Skin epidermis (tissue), 12 donors: ENCODE data around the gene ANKRD28.
A peak's percentile ranks its signal among the peaks of the same experiment; 100 is the strongest.

Experiments used
- H3K27ac ChIP-seq, 21 experiments: fragments of 200-600 bp; sonication (generic) in 11 of 21; one replicate each; pipeline ENCODE4 v1.5.0; 2020; ENCODE audit warnings: mild to moderate bottlenecking in 3 of 21, inconsistent platforms in 2 of 21, moderate library complexity in 2 of 21
- H3K4me3 ChIP-seq, 7 experiments: fragments of 200-600 bp; sonication (generic) in 2 of 7; one replicate each; pipeline ENCODE4 v1.5.0; 2020; ENCODE audit warnings: inconsistent platforms in 2 of 7, mild to moderate bottlenecking in 2 of 7, moderate library complexity in 1 of 7

ANKRD28 gene

DNA sequence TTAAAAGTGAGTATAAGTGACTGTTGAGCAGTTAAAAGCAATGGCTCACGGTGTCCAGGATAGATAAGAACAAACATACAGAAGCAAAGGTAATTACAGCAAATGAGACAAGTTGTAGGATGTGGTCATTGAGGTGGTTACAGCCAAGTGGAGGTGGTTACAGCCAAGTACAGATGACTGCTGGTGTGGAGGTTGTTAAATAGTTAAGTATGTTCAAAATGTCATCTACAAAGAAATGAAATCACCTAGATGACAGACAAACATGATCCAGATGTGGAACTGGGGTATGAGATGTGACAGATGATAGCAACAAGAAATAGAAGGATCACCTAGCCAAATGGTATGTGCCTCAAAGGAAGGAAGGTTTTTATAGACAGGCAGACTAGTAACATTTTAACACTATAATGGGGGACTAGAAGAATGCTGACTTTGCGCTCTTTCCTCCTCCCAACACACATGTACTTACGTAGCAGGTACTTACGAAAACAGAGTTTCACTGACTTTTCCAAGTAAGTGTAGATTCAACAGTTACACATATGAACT, 6.8 kb upstream of the ANKRD28 start:
- Histone ChIP-seq H3K27ac (peak overlapping the region in 4 of 21 experiments; percentile 31 to 64 (median 42)), H3K4me3 (no peak overlapping the region)

DNA sequence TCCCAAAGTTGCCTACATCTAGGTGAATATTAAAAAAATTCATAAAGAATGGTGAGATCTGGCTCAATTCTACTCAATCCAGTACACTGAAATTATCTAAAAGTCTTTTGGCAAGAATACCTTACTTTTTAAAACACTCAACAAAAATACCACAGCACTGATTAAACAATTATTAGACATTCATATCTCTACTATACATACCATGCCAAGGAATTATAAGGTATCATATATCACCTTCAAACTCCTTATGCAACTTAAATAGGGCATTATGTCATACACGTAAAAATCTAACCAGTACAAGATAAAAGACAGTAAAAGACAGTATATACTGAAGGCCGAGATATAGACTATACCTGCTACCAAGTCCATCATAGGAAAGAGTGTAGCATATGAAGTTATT, 6.1 kb upstream of the ANKRD28 start:
- H3K4me3 ChIP-seq: no peak overlapping the region

DNA sequence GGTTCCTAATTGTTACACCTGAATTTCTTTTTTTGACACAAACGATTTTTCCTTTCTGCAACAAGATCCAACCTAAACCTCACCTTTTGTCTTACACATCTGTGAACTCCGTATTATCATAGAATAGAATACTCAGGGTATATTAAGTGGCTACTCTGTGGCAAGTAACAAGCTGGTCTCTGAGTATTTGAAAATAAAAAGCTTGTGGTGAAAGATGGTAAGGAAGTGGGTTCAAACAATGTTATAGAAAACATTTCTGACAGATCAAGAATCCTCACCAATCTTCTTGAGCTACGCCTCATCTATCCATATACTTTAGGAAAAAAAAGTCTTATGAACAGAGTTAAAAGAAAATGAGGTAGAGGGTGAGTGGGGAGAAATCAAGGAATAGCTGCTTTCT, 3.5 kb upstream of the ANKRD28 start:
- no peak overlapping the region for H3K4me3 ChIP-seq
- H3K27ac ChIP-seq: peak overlapping the region in 2 of 21 experiments; percentile 12 to 33

More for the DNA sequence above, 6.1 kb upstream of the ANKRD28 start:
- no peak overlapping the region for H3K27ac ChIP-seq

DNA sequence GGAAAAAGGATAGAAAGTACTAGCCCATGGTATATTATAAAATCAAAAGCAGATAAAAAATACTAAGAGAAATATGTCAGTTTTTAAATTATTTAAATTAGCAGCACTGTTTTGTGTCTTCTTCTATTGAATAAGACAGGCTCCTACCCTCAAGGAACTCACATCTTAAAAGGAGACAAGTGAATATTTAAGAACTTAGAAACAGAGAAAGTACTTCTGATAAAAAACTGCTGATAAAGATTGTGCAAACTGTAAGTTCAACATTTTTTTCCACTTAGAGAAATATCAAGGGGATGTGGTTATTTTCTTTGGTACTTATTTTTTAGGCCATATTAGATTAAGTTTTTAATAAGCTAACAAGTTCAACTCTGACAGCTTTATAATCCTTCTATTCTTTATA, 3.0 kb upstream of the ANKRD28 start:
- no peak overlapping the region for H3K4me3 ChIP-seq
- H3K27ac ChIP-seq: peak overlapping the region in 6 of 21 experiments; percentile 8 to 74 (median 51)

DNA sequence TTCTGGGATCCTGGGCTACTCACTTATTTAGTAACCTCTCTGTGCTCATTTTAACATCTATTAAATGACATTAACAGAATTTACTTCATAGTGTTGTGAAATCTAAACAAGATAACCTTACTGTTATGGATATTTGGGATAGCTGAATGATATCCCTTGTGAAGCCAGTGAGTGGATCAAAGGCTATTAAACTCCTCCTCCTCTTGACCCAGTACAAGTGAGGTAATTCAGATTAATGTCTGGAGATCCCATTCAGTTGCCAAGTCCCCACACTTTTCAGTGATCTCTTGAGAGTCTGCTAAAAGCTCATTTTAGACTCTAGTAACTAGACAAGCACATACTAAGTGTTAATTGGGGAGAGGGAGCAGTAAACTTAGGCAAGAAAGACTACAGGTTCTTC, 2.5 kb upstream of the ANKRD28 start:
- H3K4me3 ChIP-seq: no peak overlapping the region
- peak overlapping the region in 6 of 21 experiments; percentile 8 to 74 (median 51) for H3K27ac ChIP-seq

DNA sequence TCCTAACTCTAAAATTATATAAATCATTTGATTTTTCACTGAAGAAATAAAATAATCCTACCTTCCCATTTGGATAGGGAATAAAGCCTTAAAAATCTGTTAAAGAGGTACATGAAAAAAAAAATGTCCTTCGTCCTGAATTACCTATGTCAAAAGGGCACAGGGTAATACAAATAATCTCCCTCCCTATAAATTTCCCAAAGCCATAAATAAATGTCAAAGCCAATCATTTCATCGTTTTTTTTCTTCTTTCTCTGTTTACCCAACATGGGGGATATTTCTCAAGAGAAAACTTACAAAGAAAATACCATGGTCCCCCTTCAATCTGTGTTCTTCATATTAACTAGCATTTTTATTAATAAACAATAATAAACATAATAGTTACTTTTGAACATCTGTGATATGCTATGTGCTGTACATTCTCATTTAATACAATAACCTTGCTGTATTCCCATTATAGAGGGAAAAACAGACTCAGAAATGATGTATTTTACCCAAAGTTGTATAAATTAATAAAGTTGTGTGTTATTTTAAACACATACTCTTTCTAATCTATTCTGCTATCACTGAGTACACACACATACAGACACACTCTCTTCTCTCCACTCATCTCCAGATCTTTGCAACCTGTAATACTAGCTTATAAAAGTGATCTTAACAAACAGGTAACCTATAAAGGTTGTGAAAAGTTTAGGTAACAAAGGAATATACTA, 910 bp upstream of the ANKRD28 start:
- Histone ChIP-seq H3K4me3 (no peak overlapping the region), H3K27ac (peak overlapping the region in 10 of 21 experiments; percentile 74 to 89 (median 86))

DNA sequence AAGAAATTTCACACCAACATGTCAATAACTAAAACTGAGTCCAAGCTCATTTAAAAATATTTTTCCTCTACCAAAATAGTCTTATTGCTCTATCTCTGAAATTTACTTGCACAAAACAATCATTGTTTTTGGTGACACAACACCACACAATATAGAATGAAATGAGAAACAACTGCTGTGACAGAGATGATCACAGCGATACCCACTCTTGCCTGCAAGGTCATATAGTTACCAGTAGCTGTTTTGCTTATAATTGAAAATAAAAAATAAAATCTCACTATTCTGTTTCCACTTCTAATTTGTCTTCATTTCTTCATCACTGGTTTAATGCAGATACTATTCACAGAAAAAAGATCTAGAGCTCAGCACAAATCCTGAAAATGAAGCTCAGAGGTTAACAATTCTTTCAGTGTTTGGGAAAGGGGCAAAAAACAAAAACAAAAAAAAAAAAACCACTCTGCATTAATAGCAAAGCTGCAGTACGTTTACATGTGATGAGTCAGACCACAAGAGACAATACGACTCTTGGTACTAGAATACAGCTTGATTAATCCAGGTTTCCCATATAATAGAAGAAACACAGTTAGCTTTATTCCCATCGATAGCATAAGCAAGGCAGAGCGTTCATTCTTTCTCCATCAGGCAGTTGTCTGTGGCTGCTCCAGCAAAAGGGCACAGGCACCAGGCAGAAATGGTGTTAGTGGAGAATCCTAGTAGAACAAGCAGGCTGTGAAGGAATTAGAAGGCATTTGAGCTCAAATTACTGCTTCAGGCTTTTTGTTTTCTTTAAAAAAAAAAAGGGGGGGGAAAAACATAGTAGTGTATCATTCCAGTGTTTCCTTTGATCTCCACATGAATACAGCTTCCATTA, 773 bp downstream of the ANKRD28 start:
- Histone ChIP-seq H3K27ac (peak overlapping the region; percentile 20 to 89 (median 76)), H3K4me3 (peak overlapping the region; percentile 21 to 38 (median 26))

DNA sequence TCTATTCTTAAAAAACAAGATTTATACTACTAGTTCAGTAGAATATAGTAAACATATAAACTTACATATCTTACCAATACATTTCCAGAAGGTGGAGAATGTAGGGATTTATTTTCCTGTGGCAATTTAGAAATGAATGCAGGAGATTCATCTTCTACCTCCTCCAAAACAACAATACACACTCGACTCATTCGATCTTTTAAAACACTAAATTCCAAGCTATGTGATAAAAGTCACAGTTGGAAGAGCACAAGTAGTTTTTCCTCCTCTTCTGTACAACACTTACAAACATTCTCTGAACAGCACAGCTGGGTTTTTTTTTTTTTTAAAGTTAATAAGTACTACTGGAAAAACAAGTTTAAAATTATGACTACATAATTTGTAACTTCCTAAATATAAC, 1.4 kb downstream of the ANKRD28 start:
- H3K27ac ChIP-seq: peak overlapping the region in 19 of 21 experiments; percentile 50 to 89 (median 77)
- H3K4me3 ChIP-seq: peak overlapping the region; percentile 21 to 38 (median 26)

DNA sequence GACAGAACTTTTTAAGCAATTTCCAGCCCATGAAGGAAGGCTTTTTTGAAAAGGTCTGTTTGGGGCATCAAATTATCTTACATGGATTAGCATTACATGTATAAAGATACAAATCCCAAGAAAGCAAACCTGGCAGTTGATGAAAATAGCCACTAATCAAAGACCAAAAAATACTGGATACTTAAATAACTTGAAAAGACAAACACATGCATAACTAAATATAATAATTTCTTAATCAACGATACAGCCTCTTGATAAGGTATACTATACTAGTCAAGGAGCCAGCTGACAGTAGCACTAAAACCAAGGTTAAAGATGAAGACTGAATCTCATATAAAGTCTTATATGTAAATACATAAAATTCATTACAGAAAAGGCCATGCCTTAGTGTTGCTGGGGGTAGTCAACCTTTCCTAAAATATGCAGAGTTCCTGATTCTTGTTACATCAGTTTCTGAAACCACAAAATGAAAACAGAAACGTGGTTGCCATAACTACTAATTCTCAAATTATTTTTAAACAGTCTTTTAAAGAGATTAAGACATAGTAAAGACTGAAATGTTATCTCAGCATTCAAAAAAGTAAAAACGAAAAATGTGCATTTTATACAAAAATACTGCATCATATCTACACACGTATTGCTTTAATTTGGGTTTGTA, 2.0 kb downstream of the ANKRD28 start:
- Histone ChIP-seq H3K27ac (peak overlapping the region in 19 of 21 experiments; percentile 50 to 89 (median 77)), H3K4me3 (peak overlapping the region; percentile 21 to 38 (median 26))

DNA sequence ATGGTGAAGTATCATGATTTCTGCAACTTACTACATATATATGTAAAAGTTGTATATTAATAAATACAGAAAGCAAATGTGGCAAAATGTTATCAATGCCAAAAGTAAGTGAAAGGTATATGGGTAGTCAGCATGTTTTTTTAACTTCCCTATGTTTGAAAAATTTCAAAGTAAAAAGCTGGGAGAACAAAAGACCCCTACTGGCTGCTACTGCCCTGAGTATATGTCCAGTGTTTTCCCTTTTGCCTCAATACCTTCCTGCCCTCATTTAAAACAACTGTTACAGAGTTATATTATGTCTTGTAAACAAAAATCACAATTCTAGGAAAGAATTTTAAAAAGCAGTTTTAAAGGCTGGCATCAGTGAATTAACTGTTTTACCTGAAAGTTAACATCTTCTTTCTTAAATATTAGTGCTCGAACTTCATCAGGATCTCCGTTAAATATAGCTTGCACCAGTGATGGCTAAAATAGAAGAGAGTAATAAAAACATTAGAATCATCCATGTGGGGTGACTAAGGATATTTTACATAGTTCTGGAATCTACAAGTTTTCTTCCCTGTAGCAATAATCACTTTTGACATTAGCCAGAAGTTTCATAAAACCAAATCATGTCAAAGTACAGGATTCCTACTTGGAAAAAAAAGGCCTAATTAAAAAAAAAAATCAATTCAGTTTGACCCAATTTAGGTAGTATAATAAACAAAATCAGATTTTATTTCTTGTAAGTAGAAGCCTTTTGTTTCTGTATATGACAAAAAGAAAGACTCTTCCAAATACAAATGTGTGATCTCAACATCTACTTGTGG, 2.7 kb downstream of the ANKRD28 start:
- H3K4me3 ChIP-seq: peak overlapping the region; percentile 21 to 38 (median 26)
- peak overlapping the region in 19 of 21 experiments; percentile 39 to 89 (median 76) for H3K27ac ChIP-seq

DNA sequence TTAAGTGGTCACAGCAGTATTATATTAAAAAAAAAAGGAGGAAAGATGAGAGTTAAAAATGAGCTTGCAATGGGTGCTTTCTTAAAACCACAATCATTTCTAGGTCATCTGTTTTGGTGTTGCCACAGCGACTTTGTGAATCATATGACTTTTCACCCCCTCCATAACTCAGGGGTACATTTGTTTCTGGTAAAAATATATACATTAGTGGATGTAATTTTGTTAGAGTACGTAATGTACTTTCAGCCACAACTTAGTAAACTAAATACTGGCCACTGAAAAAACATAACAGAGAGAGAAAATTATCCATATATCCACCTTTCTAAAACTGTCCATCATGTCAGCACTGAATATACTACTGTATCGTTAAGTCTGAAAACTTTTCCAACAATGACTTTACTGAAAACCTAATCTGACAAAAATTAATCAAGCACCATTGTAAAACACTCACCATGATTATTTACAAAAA, 3.4 kb downstream of the ANKRD28 start:
- Histone ChIP-seq H3K27ac (peak overlapping the region in 16 of 21 experiments; percentile 63 to 89 (median 78)), H3K4me3 (peak overlapping the region in 6 of 7 experiments; percentile 3 to 38 (median 26))

DNA sequence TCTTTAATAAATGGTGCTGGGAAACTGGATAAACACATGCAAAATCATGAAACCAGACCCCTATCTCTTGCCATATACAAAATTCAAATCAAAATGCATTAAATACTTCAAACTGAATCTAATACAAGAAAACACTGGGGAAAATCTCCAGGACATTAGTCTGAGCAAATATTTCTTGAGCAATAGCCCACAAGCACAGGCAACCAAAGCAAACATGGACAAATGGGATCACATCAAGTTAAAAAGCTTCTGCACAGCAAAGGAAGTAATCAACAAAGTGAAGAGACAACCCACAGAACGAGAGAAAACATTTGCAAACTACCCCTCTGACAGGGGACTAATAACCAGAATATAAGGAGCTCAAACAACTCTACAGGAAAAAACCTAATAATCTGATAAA, 6.3 kb downstream of the ANKRD28 start:
- H3K27ac ChIP-seq: peak overlapping the region in 1 of 21 experiments; percentile 15
- H3K4me3 ChIP-seq: no peak overlapping the region

DNA sequence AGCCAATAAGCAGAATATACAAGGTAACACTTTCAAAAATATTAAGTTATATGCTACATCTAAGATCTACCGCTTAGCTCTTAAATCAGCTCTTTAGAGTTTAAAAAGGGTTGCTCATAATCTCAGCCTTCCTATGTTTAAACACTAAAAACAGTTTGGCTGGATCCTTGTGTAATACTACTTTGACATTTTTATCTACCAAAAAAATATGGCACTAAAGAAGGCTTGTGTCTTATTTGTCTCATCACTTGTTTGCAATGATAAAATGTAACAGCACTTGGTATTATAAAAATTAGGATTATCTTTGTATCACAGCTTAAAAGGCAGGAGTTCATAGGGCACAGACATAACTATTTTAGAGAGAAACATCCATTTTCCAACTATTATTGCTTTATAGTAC, 9.8 kb downstream of the ANKRD28 start:
- H3K4me3 ChIP-seq: no peak overlapping the region
- peak overlapping the region in 1 of 21 experiments; percentile 1 for H3K27ac ChIP-seq

DNA sequence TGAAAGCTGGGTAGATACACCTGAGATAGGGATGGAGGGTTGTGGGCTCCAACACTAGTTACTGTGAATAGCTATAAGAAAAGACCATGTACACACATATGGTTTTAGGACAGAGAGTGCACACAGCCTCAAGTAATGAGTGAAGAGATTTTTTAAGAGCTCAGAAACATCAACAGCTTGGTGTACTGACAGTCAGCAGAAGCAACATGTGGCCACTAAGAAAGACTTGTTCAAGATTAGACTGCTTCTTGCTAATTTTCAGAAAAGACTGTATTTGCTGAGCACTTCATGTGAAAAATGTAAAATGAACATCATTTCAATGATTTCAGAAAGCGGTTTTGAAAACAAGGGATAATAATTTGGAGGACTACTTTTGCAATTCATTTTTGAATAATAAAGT, 10.3 kb downstream of the ANKRD28 start:
- Histone ChIP-seq H3K4me3 (no peak overlapping the region), H3K27ac (peak overlapping the region in 1 of 21 experiments; percentile 1)

DNA sequence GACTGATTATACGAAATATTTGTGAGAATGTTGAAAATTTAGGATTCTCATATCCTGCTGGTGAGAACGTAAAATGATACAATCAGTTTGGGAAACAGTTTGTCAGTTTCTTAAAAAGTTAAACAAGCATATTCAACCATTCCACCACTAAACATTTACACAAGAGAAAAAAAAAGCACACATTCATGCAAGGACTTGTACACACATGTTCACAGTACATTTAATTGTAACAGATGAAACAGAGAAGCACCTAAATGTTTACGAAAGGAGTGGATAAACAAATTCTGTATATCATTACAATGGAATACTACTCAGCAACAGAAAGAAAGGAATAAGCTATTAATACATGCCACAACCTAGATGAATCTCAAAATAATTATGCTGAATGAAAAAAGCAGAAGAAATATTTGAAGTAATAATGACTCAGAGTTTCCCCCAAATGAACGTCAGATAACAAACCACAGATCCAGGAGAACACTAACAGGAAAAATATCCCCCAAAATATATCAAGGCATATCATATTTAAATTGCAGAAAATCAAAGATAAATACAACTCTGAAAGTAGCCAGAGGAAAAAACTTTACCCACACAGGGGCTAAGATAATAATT, 14.3 kb downstream of the ANKRD28 start:
- peak overlapping the region in 7 of 21 experiments; percentile 4 to 66 (median 21) for H3K27ac ChIP-seq
- no peak overlapping the region for H3K4me3 ChIP-seq

DNA sequence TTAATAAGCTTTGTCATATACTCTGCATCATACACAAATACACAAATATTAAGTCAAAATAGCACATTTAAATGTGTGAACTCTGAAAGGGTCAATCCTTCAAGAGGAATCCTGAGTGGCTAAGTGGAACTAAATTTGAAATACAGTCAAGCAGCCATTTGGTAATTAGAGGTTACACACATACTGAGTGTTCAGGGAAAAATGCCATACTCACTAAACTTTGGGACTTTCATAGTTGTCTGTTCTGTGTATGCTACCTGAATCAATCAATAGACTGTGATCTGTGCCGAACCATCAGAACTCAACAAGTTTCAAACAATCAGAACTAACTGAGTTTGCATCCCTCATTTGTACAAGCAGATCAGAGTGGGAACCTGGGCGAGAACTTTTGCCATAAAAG, 15.3 kb downstream of the ANKRD28 start:
- no peak overlapping the region for H3K4me3 ChIP-seq
- peak overlapping the region in 8 of 21 experiments; percentile 14 to 77 (median 38) for H3K27ac ChIP-seq

DNA sequence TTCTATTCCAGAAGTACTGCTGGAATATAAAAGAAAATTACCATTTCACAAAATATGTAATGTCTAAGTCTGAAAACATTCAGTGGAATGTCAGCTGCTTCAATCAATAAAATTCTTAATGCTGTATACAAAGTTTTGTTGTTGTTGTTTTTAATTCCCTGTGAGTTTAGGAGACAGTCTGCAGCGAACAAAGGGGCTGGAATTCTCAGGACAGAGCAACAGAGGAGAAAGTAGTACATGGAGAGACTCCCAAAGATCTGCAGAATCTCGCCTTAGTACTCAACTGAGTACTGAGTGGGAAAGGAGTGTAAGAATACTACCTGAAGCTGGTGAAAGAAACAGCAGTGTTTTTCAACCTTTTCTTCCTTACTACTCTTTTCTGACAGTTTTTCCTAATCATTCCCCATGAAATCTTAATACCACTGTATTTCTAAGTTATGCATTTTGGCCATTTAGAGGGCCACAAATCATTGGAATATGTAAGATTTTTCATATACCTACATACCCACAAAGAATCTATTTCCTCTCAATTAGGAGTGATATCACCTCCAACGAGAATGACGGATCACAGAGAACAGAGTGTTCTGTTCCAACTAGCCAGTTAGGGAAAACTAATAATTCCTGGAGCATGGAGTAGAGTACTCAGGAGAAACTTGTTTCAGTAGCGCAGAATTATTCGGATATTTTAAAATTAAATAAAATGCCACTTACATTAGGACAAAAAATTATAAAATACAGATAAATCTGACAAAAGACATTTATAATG, 16.0 kb downstream of the ANKRD28 start:
- Histone ChIP-seq H3K27ac (peak overlapping the region in 6 of 21 experiments; percentile 3 to 77 (median 36)), H3K4me3 (no peak overlapping the region)

DNA sequence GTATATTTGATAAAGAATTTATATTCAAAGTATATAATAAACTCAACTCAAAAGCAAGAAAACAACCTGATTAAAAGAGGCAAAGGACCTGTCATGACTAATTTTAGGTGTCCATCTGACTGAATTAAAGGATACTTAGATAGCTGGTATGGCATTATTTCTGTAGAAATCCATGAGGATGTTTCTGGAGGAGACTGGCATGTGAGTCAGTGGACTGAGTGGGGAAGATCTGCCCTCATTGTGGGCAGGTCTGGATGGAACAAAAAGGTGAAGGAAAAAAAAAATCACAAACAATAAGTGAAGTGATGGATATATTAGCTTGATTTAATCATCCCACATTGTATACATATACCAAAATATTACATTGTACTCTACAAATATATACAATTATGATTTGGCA, 16.6 kb downstream of the ANKRD28 start:
- H3K27ac ChIP-seq: peak overlapping the region in 2 of 21 experiments; percentile 25 to 66

More for the DNA sequence above, 16.6 kb downstream of the ANKRD28 start:
- H3K4me3 ChIP-seq: no peak overlapping the region
